ENCODE results near the gene FHOD3.

FHOD3 gene

GRCh38 chr18:36499938-36500337 lies 202.4 kb downstream of the FHOD3 start:
- H3K27ac ChIP-seq (ENCODE audit: low read length), result no peak overlapping the region

DNA sequence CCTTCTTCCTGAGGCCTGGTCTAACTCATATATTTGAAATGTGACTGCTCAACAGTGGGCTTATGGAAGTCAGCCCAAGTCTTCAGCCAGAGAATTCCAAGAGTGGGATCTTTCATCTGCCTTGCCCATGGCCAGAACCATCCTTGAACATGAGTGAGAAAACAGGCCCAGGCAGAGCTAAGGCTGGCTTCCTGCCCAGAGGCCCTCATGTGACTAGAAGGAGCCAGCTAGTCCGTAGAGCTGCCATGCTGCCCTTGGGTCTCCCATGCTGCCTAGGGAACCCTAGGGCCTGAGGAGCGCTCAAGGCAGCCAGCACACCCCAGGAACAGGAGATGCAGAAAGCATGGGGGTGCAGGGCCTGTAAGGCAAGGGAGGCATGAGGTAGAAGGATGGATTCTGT lies 203.6 kb downstream of the FHOD3 start:
- no peak overlapping the region for H3K27ac ChIP-seq (ENCODE audit: low read length)
- H3K9ac ChIP-seq (ENCODE audit: low read length), result no peak overlapping the region
- H3K4me3 ChIP-seq (ENCODE audit: low read length), result no peak overlapping the region
- H3K4me1 ChIP-seq (ENCODE audit: control insufficient read depth, low read depth, low read length), result no peaks in the 10 kb centered on the region
- no peaks in the 10 kb centered on the region for H3K27me3 ChIP-seq (ENCODE audit: control insufficient read depth, insufficient read depth, low read length)
- H3K9me3 ChIP-seq (ENCODE audit: control insufficient read depth, low read depth, low read length), result no peaks in the 10 kb centered on the region
- H3K36me3 ChIP-seq (ENCODE audit: control insufficient read depth, low read depth, low read length), result no peaks in the 10 kb centered on the region

More at GRCh38 chr18:36499938-36500337, 202.4 kb downstream of the FHOD3 start:
- Histone ChIP-seq H3K9ac (ENCODE audit: low read length) (no peak overlapping the region), H3K9me3 (ENCODE audit: control insufficient read depth, low read depth, low read length) (no peaks in the 10 kb centered on the region), H3K4me3 (ENCODE audit: low read length) (no peak overlapping the region), H3K36me3 (ENCODE audit: control insufficient read depth, low read depth, low read length) (no peaks in the 10 kb centered on the region), H3K27me3 (ENCODE audit: control insufficient read depth, insufficient read depth, low read length) (no peaks in the 10 kb centered on the region), H3K4me1 (ENCODE audit: control insufficient read depth, low read depth, low read length) (no peaks in the 10 kb centered on the region)

DNA sequence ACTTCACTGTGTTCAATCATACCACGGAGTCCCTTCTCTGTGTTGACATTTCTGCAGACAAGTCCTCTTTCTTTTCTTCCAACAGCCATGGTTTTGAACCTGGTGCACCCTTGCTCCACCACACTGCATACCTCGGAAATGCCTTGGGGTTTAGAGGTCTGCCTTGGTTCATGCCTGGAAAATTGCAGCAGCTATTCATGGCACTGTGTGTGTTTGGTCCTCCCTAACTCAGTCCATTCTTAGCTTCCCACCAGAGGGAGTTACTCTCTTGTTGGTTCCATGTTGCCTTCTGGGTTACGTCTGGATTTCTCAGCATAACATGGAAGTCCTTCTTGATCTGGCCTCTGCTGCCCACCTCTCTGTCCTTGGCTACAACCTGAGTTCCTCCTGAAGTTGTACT lies 206.0 kb downstream of the FHOD3 start:
- Histone ChIP-seq H3K27ac (ENCODE audit: low read length) (no peak overlapping the region), H3K9ac (ENCODE audit: low read length) (no peak overlapping the region), H3K9me3 (ENCODE audit: control insufficient read depth, low read depth, low read length) (no peaks in the 10 kb centered on the region), H3K36me3 (ENCODE audit: control insufficient read depth, low read depth, low read length) (no peaks in the 10 kb centered on the region), H3K27me3 (ENCODE audit: control insufficient read depth, insufficient read depth, low read length) (no peaks in the 10 kb centered on the region), H3K4me1 (ENCODE audit: control insufficient read depth, low read depth, low read length) (no peaks in the 10 kb centered on the region), H3K4me3 (ENCODE audit: low read length) (no peak overlapping the region)

GRCh38 chr18:36504928-36505327 lies 207.4 kb downstream of the FHOD3 start:
- Histone ChIP-seq H3K4me3 (ENCODE audit: low read length) (no peak overlapping the region), H3K27ac (ENCODE audit: low read length) (no peak overlapping the region), H3K27me3 (ENCODE audit: control insufficient read depth, insufficient read depth, low read length) (no peaks in the 10 kb centered on the region), H3K9ac (ENCODE audit: low read length) (no peak overlapping the region), H3K9me3 (ENCODE audit: control insufficient read depth, low read depth, low read length) (no peaks in the 10 kb centered on the region), H3K4me1 (ENCODE audit: control insufficient read depth, low read depth, low read length) (no peaks in the 10 kb centered on the region), H3K36me3 (ENCODE audit: control insufficient read depth, low read depth, low read length) (no peaks in the 10 kb centered on the region)

DNA sequence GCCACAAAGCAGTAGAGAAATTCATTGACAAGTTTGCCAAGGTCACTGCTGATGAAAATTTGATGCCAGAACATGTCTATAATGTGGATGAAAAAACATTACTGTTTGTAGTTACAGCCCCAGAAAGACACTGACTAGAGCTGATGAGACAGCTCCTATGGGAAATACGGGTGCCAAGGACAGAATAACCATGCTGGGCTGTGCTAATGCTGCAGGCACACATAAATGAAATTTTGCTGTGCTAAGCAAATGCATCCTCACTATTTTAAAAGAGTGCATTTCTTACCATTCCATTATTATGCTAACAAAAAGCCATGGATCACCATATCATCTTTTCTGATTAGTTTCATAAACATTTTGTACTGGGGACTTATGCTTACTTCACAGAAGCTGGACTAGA lies 208.2 kb downstream of the FHOD3 start:
- H3K4me1 ChIP-seq (ENCODE audit: control insufficient read depth, low read depth, low read length), result no peaks in the 10 kb centered on the region
- H3K4me3 ChIP-seq (ENCODE audit: low read length), result no peak overlapping the region
- H3K9me3 ChIP-seq (ENCODE audit: control insufficient read depth, low read depth, low read length), result no peaks in the 10 kb centered on the region
- no peaks in the 10 kb centered on the region for H3K27me3 ChIP-seq (ENCODE audit: control insufficient read depth, insufficient read depth, low read length)
- no peak overlapping the region for H3K9ac ChIP-seq (ENCODE audit: low read length)
- H3K27ac ChIP-seq (ENCODE audit: low read length), result no peak overlapping the region
- no peaks in the 10 kb centered on the region for H3K36me3 ChIP-seq (ENCODE audit: control insufficient read depth, low read depth, low read length)

- no peak overlapping the region for H3K4me3 ChIP-seq (ENCODE audit: low read length)
- H3K9ac ChIP-seq (ENCODE audit: low read length), result no peak overlapping the region
- H3K4me1 ChIP-seq (ENCODE audit: control insufficient read depth, low read depth, low read length), result no peaks in the 10 kb centered on the region
- no peak overlapping the region for H3K27ac ChIP-seq (ENCODE audit: low read length)
- H3K9me3 ChIP-seq (ENCODE audit: control insufficient read depth, low read depth, low read length), result no peaks in the 10 kb centered on the region
- no peaks in the 10 kb centered on the region for H3K36me3 ChIP-seq (ENCODE audit: control insufficient read depth, low read depth, low read length)
- H3K27me3 ChIP-seq (ENCODE audit: control insufficient read depth, insufficient read depth, low read length), result no peaks in the 10 kb centered on the region
Observed at GRCh38 chr18:36509646-36510197, 212.2 kb downstream of the FHOD3 start.

GRCh38 chr18:36511791-36512352 lies 214.4 kb downstream of the FHOD3 start:
- H3K27ac ChIP-seq (ENCODE audit: low read length), result no peak overlapping the region
- H3K9ac ChIP-seq (ENCODE audit: low read length), result no peak overlapping the region
- no peaks in the 10 kb centered on the region for H3K27me3 ChIP-seq (ENCODE audit: control insufficient read depth, insufficient read depth, low read length)
- H3K4me3 ChIP-seq (ENCODE audit: low read length), result no peak overlapping the region
- no peaks in the 10 kb centered on the region for H3K4me1 ChIP-seq (ENCODE audit: control insufficient read depth, low read depth, low read length)
- H3K36me3 ChIP-seq (ENCODE audit: control insufficient read depth, low read depth, low read length), result no peaks in the 10 kb centered on the region
- H3K9me3 ChIP-seq (ENCODE audit: control insufficient read depth, low read depth, low read length), result no peaks in the 10 kb centered on the region

DNA sequence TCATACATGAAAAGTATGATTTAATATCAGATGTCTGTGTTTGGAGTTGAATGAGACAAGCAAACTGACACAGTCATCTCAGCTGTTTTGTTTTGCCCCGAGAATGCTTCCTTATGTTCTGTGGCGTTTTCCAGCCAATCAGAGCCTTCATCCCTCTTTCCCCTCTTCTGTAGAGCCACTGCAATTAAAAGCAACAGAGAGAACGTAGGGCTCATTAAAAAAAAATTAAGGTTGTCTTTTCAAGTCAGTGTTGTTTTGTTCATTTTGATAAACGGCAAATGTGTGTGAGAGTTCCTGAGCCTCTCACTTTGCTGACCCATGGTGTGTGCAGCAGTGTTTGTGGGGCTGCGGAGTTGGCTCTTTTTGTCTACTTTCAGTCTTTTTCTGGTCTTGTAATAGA lies 216.0 kb downstream of the FHOD3 start:
- H3K9me3 ChIP-seq (ENCODE audit: control insufficient read depth, low read depth, low read length), result no peaks in the 10 kb centered on the region
- H3K27me3 ChIP-seq (ENCODE audit: control insufficient read depth, insufficient read depth, low read length), result no peaks in the 10 kb centered on the region
- H3K36me3 ChIP-seq (ENCODE audit: control insufficient read depth, low read depth, low read length), result no peaks in the 10 kb centered on the region
- no peak overlapping the region for H3K9ac ChIP-seq (ENCODE audit: low read length)
- peaks cover 7% of the 10 kb centered on the region for H3K4me1 ChIP-seq (ENCODE audit: control insufficient read depth, low read depth, low read length)
- H3K27ac ChIP-seq (ENCODE audit: low read length), result no peak overlapping the region
- no peak overlapping the region for H3K4me3 ChIP-seq (ENCODE audit: low read length)

DNA sequence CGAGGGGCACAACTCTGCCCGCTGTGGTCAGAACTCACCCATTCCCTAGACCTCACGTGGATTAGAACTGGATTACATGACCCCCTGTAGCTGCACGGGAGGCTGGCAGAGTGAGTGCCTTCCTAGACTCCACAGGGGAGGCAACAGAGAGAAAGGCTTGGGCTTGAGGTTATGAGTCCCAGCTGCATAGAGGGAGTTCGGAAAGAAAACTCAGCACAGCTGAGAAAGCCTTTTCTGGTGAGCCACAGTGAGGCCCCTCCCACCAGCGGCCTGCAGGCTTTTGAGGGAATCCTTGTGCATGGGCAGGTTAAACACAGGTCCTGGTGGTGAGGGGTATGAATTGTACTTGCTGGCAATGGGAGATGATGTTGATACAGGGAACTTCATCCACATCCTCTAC lies 217.3 kb downstream of the FHOD3 start:
- H3K9ac ChIP-seq (ENCODE audit: low read length), result no peak overlapping the region
- H3K27me3 ChIP-seq (ENCODE audit: control insufficient read depth, insufficient read depth, low read length), result no peaks in the 10 kb centered on the region
- no peaks in the 10 kb centered on the region for H3K9me3 ChIP-seq (ENCODE audit: control insufficient read depth, low read depth, low read length)
- H3K27ac ChIP-seq (ENCODE audit: low read length), result no peak overlapping the region
- no peak overlapping the region for H3K4me3 ChIP-seq (ENCODE audit: low read length)
- H3K36me3 ChIP-seq (ENCODE audit: control insufficient read depth, low read depth, low read length), result no peaks in the 10 kb centered on the region
- H3K4me1 ChIP-seq (ENCODE audit: control insufficient read depth, low read depth, low read length), result peaks cover 7% of the 10 kb centered on the region

DNA sequence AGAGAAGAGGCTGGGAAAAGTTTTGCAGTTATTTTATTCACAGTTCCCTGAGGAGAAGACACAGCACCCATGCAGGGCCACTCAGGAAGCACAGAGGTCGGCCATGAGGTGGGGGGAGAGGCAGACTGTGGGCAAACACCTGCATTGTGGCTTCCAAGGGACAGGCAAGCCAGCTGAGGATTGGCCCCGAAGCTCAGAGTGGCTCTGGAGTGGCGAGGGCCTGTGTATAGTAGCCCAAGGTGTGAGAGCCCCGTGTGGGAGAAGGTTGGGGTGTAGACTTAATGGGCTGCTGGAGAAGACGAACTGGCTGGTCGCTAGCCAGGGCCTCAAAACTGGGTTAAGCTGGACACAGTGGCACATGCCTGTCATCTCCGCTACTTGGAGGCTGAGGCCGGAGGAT lies 218.7 kb downstream of the FHOD3 start:
- H3K27ac ChIP-seq (ENCODE audit: low read length), result no peak overlapping the region
- H3K9me3 ChIP-seq (ENCODE audit: control insufficient read depth, low read depth, low read length), result no peaks in the 10 kb centered on the region
- H3K4me1 ChIP-seq (ENCODE audit: control insufficient read depth, low read depth, low read length), result peaks cover 7% of the 10 kb centered on the region
- no peaks in the 10 kb centered on the region for H3K36me3 ChIP-seq (ENCODE audit: control insufficient read depth, low read depth, low read length)
- H3K9ac ChIP-seq (ENCODE audit: low read length), result no peak overlapping the region
- no peak overlapping the region for H3K4me3 ChIP-seq (ENCODE audit: low read length)
- no peaks in the 10 kb centered on the region for H3K27me3 ChIP-seq (ENCODE audit: control insufficient read depth, insufficient read depth, low read length)

DNA sequence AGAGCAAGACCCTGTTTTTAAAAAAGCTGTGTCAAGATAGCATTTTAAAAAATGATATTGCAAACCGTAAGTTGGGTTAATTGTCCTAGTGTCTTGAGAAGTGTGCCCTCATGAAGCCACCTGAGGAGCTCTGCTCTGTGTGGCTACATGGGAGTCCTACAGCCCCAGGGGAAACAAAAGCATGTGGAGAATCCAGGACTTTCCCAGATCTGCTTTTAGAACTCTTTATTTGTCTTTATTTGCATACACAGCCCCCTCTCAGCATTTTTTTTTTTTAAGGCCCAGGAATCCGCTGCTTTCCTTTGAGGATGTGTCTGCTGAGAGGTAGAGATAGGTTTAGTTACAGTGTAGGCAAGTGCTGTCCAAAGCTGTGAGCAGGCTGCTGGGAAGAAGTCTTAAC lies 219.2 kb downstream of the FHOD3 start:
- H3K27me3 ChIP-seq (ENCODE audit: control insufficient read depth, insufficient read depth, low read length), result no peaks in the 10 kb centered on the region
- H3K9me3 ChIP-seq (ENCODE audit: control insufficient read depth, low read depth, low read length), result no peaks in the 10 kb centered on the region
- H3K9ac ChIP-seq (ENCODE audit: low read length), result no peak overlapping the region
- peaks cover 7% of the 10 kb centered on the region for H3K4me1 ChIP-seq (ENCODE audit: control insufficient read depth, low read depth, low read length)
- no peak overlapping the region for H3K4me3 ChIP-seq (ENCODE audit: low read length)
- no peak overlapping the region for H3K27ac ChIP-seq (ENCODE audit: low read length)
- no peaks in the 10 kb centered on the region for H3K36me3 ChIP-seq (ENCODE audit: control insufficient read depth, low read depth, low read length)

DNA sequence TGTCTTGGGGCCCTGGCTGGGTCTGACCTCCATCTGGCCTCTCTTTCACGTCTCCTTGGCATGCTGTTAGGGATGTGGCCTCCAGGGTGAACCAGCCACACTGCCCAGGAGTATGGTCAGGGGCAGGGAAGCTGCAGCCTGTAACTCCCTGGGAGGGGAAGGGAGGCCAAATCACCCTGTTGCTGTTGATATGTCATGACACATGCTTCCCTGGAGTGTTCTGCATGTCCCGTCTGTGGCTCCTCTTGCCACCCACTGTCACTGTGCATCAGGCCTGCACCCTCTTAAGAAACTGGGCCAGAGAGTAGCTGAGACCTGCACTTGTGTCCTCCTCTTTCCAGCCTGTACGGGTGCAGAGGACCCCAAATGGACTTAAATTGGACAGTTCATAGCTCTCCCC lies 221.3 kb downstream of the FHOD3 start:
- H3K36me3 ChIP-seq (ENCODE audit: control insufficient read depth, low read depth, low read length), result no peaks in the 10 kb centered on the region
- H3K27me3 ChIP-seq (ENCODE audit: control insufficient read depth, insufficient read depth, low read length), result no peaks in the 10 kb centered on the region
- peaks cover 23% of the 10 kb centered on the region for H3K4me1 ChIP-seq (ENCODE audit: control insufficient read depth, low read depth, low read length)
- no peaks in the 10 kb centered on the region for H3K9me3 ChIP-seq (ENCODE audit: control insufficient read depth, low read depth, low read length)
- H3K27ac ChIP-seq (ENCODE audit: low read length), result no peak overlapping the region
- H3K4me3 ChIP-seq (ENCODE audit: low read length), result no peak overlapping the region
- H3K9ac ChIP-seq (ENCODE audit: low read length), result no peak overlapping the region

Measured in iPS-18a (cell line).